Stimulated activated CD8-positive, alpha-beta memory T cell treated with anti-CD3 and anti-CD28 coated beads, Interleukin-4, amount 100 ng/mL, for 1 hour (primary cell): ENCODE data around the gene MRPL50.

Source experiments
- DNase-seq, 2 donors: peaks; one replicate each; pipeline ENCODE4 v3.0.0-alpha.2; 2020; ENCODE audit warnings: low read depth in 2 of 2, low spot score in 1 of 2

MRPL50 gene

GRCh38 chr9:101380295-101380694, 18.1 kb downstream of the MRPL50 start:
- DNase-seq: no peak

- no peak for DNase-seq
Observed at GRCh38 chr9:101376111-101376848, 22.1 kb downstream of the MRPL50 start.

- DNase-seq: no peak
Observed at GRCh38 chr9:101375546-101375945, 22.9 kb downstream of the MRPL50 start.

GRCh38 chr9:101372327-101373118, 25.9 kb downstream of the MRPL50 start:
- DNase-seq: no peak

GRCh38 chr9:101371813-101372212, 26.6 kb downstream of the MRPL50 start:
- DNase-seq: no peak

- no peak for DNase-seq
Observed at GRCh38 chr9:101369884-101370531, 28.4 kb downstream of the MRPL50 start.

GRCh38 chr9:101369286-101369685, 29.1 kb downstream of the MRPL50 start:
- DNase-seq: no peak

GRCh38 chr9:101367323-101367722, 31.1 kb downstream of the MRPL50 start:
- no peak for DNase-seq

GRCh38 chr9:101366038-101366756, 32.2 kb downstream of the MRPL50 start:
- no peak for DNase-seq

GRCh38 chr9:101365181-101365580, 33.2 kb downstream of the MRPL50 start:
- DNase-seq: no peak

- DNase-seq: no peak
Observed at GRCh38 chr9:101362450-101362849, 36.0 kb downstream of the MRPL50 start.

- DNase-seq: no peak
Observed at GRCh38 chr9:101360647-101361046, 37.8 kb downstream of the MRPL50 start.

GRCh38 chr9:101359679-101360078, 38.7 kb downstream of the MRPL50 start:
- no peak for DNase-seq

- no peak for DNase-seq
Observed at GRCh38 chr9:101356619-101357018, 41.8 kb downstream of the MRPL50 start.

- DNase-seq: no peak
Observed at GRCh38 chr9:101354765-101355708, 43.4 kb downstream of the MRPL50 start.

- DNase-seq: no peak
Observed at GRCh38 chr9:101354143-101354764, 44.2 kb downstream of the MRPL50 start.

GRCh38 chr9:101353683-101354082, 44.7 kb downstream of the MRPL50 start:
- DNase-seq: no peak

- DNase-seq: no peak
Observed at GRCh38 chr9:101352892-101353463, 45.4 kb downstream of the MRPL50 start.

- no peak for DNase-seq
Observed at GRCh38 chr9:101350285-101350684, 48.1 kb downstream of the MRPL50 start.
